Measurements from ENCODE around the gene RAB30. TPM values are rescaled to one million over a fixed set of nuclear protein-coding genes. Genes with fewer than 3 reads are reported as not detected.
A peak's percentile ranks its signal among the peaks of the same experiment; 100 is the strongest.
"Not testable (repeated sequence)": the region's sequence is repeated elsewhere in the genome, so short reads cannot be mapped to it uniquely, and the experiment has no call there.

The RAB30 gene
- total RNA-seq, 1 donor from 2014 or later: 29.1 TPM

- peaks cover 18% of the 10 kb centered on the region for H3K36me3 Mint-ChIP-seq (ENCODE audit: low read depth)
- peaks cover 5% of the 10 kb centered on the region for H3K27me3 Mint-ChIP-seq (ENCODE audit: low read depth)
- peak overlapping the region; percentile 34 for H3K4me3 Mint-ChIP-seq (ENCODE audit: low read depth)
- peak; percentile 47 for DNase-seq (ENCODE audit: low spot score)
- H3K9me3 Mint-ChIP-seq: peaks cover 24% of the 10 kb centered on the region
- peaks cover 52% of the 10 kb centered on the region for H3K4me1 Mint-ChIP-seq (ENCODE audit: low read depth)
- intact Hi-C loops (cut with micrococcal nuclease): loop anchor here (1.0 kb wide), 6 partner anchors 9 to 111 kb away; partner anchors contain the start of gene RAB30
- H3K27ac Mint-ChIP-seq: peak overlapping the region; percentile 31
Observed at GRCh38 chr11:82959987-82960778, 111.5 kb downstream of the RAB30 start.

- H3K4me3 Mint-ChIP-seq (ENCODE audit: low read depth); H3K27me3 Mint-ChIP-seq (ENCODE audit: low read depth); intact Hi-C loops (cut with micrococcal nuclease): not testable (repeated sequence)
- DNase-seq (ENCODE audit: low spot score): peak; percentile 62
- peaks cover 44% of the 10 kb centered on the region for H3K4me1 Mint-ChIP-seq (ENCODE audit: low read depth)
- peaks cover 45% of the 10 kb centered on the region for H3K36me3 Mint-ChIP-seq (ENCODE audit: low read depth)
- peaks cover 56% of the 10 kb centered on the region for H3K9me3 Mint-ChIP-seq
- peak overlapping the region; percentile 31 for H3K27ac Mint-ChIP-seq
Observed at GRCh38 chr11:82955736-82956453, 115.8 kb downstream of the RAB30 start.

- Mint-ChIP-seq H3K36me3 (ENCODE audit: low read depth) (peaks cover 33% of the 10 kb centered on the region), H3K4me1 (ENCODE audit: low read depth) (peaks cover 10% of the 10 kb centered on the region), H3K9me3 (peaks cover 55% of the 10 kb centered on the region), H3K27me3 (ENCODE audit: low read depth) (peaks cover 21% of the 10 kb centered on the region)
- H3K4me3 Mint-ChIP-seq (ENCODE audit: low read depth); H3K27ac Mint-ChIP-seq; intact Hi-C loops (cut with micrococcal nuclease); DNase-seq (ENCODE audit: low spot score): not testable (repeated sequence)
Observed at GRCh38 chr11:82950502-82950901, 121.2 kb downstream of the RAB30 start.

GRCh38 chr11:82949352-82949751, 122.3 kb downstream of the RAB30 start:
- DNase-seq (ENCODE audit: low spot score): no peak
- H3K4me1 Mint-ChIP-seq (ENCODE audit: low read depth): no peaks in the 10 kb centered on the region
- H3K4me3 Mint-ChIP-seq (ENCODE audit: low read depth): no peak overlapping the region
- no peak overlapping the region for H3K27ac Mint-ChIP-seq
- intact Hi-C loops (cut with micrococcal nuclease): no loop called here
- peaks cover 43% of the 10 kb centered on the region for H3K9me3 Mint-ChIP-seq
- peaks cover 21% of the 10 kb centered on the region for H3K27me3 Mint-ChIP-seq (ENCODE audit: low read depth)
- H3K36me3 Mint-ChIP-seq (ENCODE audit: low read depth): peaks cover 21% of the 10 kb centered on the region

GRCh38 chr11:82945682-82946081, 126.0 kb downstream of the RAB30 start:
- Mint-ChIP-seq H3K9me3 (peaks cover 20% of the 10 kb centered on the region), H3K36me3 (ENCODE audit: low read depth) (no peaks in the 10 kb centered on the region), H3K27ac (no peak overlapping the region), H3K4me1 (ENCODE audit: low read depth) (peaks cover 3% of the 10 kb centered on the region), H3K4me3 (ENCODE audit: low read depth) (no peak overlapping the region), H3K27me3 (ENCODE audit: low read depth) (peaks cover 18% of the 10 kb centered on the region)
- DNase-seq (ENCODE audit: low spot score): no peak
- intact Hi-C loops (cut with micrococcal nuclease): no loop called here

GRCh38 chr11:82945041-82945440, 126.7 kb downstream of the RAB30 start:
- H3K4me1 Mint-ChIP-seq (ENCODE audit: low read depth); intact Hi-C loops (cut with micrococcal nuclease); H3K4me3 Mint-ChIP-seq (ENCODE audit: low read depth); DNase-seq (ENCODE audit: low spot score); H3K36me3 Mint-ChIP-seq (ENCODE audit: low read depth); H3K27ac Mint-ChIP-seq: not testable (repeated sequence)
- Mint-ChIP-seq H3K27me3 (ENCODE audit: low read depth) (peaks cover 18% of the 10 kb centered on the region), H3K9me3 (peaks cover 18% of the 10 kb centered on the region)

GRCh38 chr11:82944198-82944597, 127.5 kb downstream of the RAB30 start:
- Mint-ChIP-seq H3K27ac (no peak overlapping the region), H3K27me3 (ENCODE audit: low read depth) (peaks cover 14% of the 10 kb centered on the region), H3K4me3 (ENCODE audit: low read depth) (no peak overlapping the region), H3K36me3 (ENCODE audit: low read depth) (no peaks in the 10 kb centered on the region), H3K9me3 (peaks cover 13% of the 10 kb centered on the region), H3K4me1 (ENCODE audit: low read depth) (peaks cover 8% of the 10 kb centered on the region)
- no peak for DNase-seq (ENCODE audit: low spot score)
- intact Hi-C loops (cut with micrococcal nuclease): no loop called here

- DNase-seq (ENCODE audit: low spot score); H3K27ac Mint-ChIP-seq; intact Hi-C loops (cut with micrococcal nuclease); H3K36me3 Mint-ChIP-seq (ENCODE audit: low read depth); H3K4me1 Mint-ChIP-seq (ENCODE audit: low read depth); H3K4me3 Mint-ChIP-seq (ENCODE audit: low read depth): not testable (repeated sequence)
- peaks cover 13% of the 10 kb centered on the region for H3K9me3 Mint-ChIP-seq
- H3K27me3 Mint-ChIP-seq (ENCODE audit: low read depth): peaks cover 12% of the 10 kb centered on the region
Observed at GRCh38 chr11:82943430-82943829, 128.3 kb downstream of the RAB30 start.

GRCh38 chr11:82942376-82942775, 129.3 kb downstream of the RAB30 start:
- H3K27me3 Mint-ChIP-seq (ENCODE audit: low read depth): peaks cover 9% of the 10 kb centered on the region

GRCh38 chr11:82939456-82939855, 132.2 kb downstream of the RAB30 start:
- intact Hi-C loops (cut with micrococcal nuclease): no loop called here
- DNase-seq (ENCODE audit: low spot score): no peak
- H3K27ac Mint-ChIP-seq: no peak overlapping the region
- no peak overlapping the region for H3K4me3 Mint-ChIP-seq (ENCODE audit: low read depth)
- H3K4me1 Mint-ChIP-seq (ENCODE audit: low read depth): peaks cover 8% of the 10 kb centered on the region
- no peaks in the 10 kb centered on the region for H3K27me3 Mint-ChIP-seq (ENCODE audit: low read depth)
- peaks cover 13% of the 10 kb centered on the region for H3K9me3 Mint-ChIP-seq
- H3K36me3 Mint-ChIP-seq (ENCODE audit: low read depth): peaks cover 16% of the 10 kb centered on the region

More at GRCh38 chr11:82942376-82942775, 129.3 kb downstream of the RAB30 start:
- no peak overlapping the region for H3K4me3 Mint-ChIP-seq (ENCODE audit: low read depth)
- intact Hi-C loops (cut with micrococcal nuclease): no loop called here
- peaks cover 4% of the 10 kb centered on the region for H3K36me3 Mint-ChIP-seq (ENCODE audit: low read depth)
- peaks cover 8% of the 10 kb centered on the region for H3K4me1 Mint-ChIP-seq (ENCODE audit: low read depth)
- DNase-seq (ENCODE audit: low spot score): no peak
- H3K27ac Mint-ChIP-seq: no peak overlapping the region
- H3K9me3 Mint-ChIP-seq: peaks cover 13% of the 10 kb centered on the region

GRCh38 chr11:82937554-82937953, 134.1 kb downstream of the RAB30 start:
- Mint-ChIP-seq H3K27ac (no peak overlapping the region), H3K27me3 (ENCODE audit: low read depth) (no peaks in the 10 kb centered on the region), H3K4me3 (ENCODE audit: low read depth) (no peak overlapping the region), H3K36me3 (ENCODE audit: low read depth) (peaks cover 32% of the 10 kb centered on the region), H3K9me3 (peaks cover 13% of the 10 kb centered on the region), H3K4me1 (ENCODE audit: low read depth) (peaks cover 16% of the 10 kb centered on the region)
- no peak for DNase-seq (ENCODE audit: low spot score)
- intact Hi-C loops (cut with micrococcal nuclease): no loop called here

GRCh38 chr11:82936261-82936660, 135.4 kb downstream of the RAB30 start:
- Mint-ChIP-seq H3K9me3 (peaks cover 6% of the 10 kb centered on the region), H3K27ac (no peak overlapping the region), H3K4me1 (ENCODE audit: low read depth) (peaks cover 26% of the 10 kb centered on the region), H3K27me3 (ENCODE audit: low read depth) (no peaks in the 10 kb centered on the region), H3K36me3 (ENCODE audit: low read depth) (peaks cover 43% of the 10 kb centered on the region), H3K4me3 (ENCODE audit: low read depth) (no peak overlapping the region)
- no peak for DNase-seq (ENCODE audit: low spot score)
- intact Hi-C loops (cut with micrococcal nuclease): no loop called here

- H3K27ac Mint-ChIP-seq: no peak overlapping the region
Observed at GRCh38 chr11:82932564-82932963, 139.1 kb downstream of the RAB30 start.

More at GRCh38 chr11:82932564-82932963, 139.1 kb downstream of the RAB30 start:
- Mint-ChIP-seq H3K4me1 (ENCODE audit: low read depth) (peaks cover 20% of the 10 kb centered on the region), H3K9me3 (no peaks in the 10 kb centered on the region), H3K36me3 (ENCODE audit: low read depth) (peaks cover 45% of the 10 kb centered on the region), H3K4me3 (ENCODE audit: low read depth) (no peak overlapping the region), H3K27me3 (ENCODE audit: low read depth) (no peaks in the 10 kb centered on the region)
- intact Hi-C loops (cut with micrococcal nuclease): loop anchor here (2.0 kb wide), 1 partner anchor 46 kb away; no protein-coding TSS in a partner anchor
- DNase-seq (ENCODE audit: low spot score): no peak

Measured in activated T-helper 2 cell treated with anti-CD3 and anti-CD28 coated beads, Interferon-gamma antibody, Interleukin-2, Interleukin-4, amounts not matched to agents 10 μg/mL and 5 μg/mL and 100 μg/mL, durations not matched to agents 14 hours and 24 hours and 36 hours (primary cell).